SK-N-SH (cell line): ENCODE measurements around the gene LPCAT1. TPM values are rescaled to one million over a fixed set of nuclear protein-coding genes. Genes with fewer than 3 reads are reported as not detected.

Experiments
- CTCF ChIA-PET: fragments of 300-600, 350-600 bp; formaldehyde crosslinking; extraction: SDS; loops from one replicate; lab custom pipeline; 2021; lab: Yijun Ruan, JAX
- POLR2A ChIA-PET: fragments of 350-600 bp; sonication (Branson Sonifier 250); formaldehyde crosslinking; extraction: SDS; loops from one replicate; lab custom pipeline; 2020; ENCODE audit warnings: antibody characterized with exemption, inconsistent platforms; lab: Yijun Ruan, JAX
- DNase-seq: peaks from one replicate; pipeline ENCODE4 v3.0.0; 2012
- H2AFZ ChIP-seq: fragments of 200-600 bp; sonication (generic); 2 replicates; pipeline ENCODE4 v1.8.1; 2016; ENCODE audit warnings: antibody characterized with exemption, mild to moderate bottlenecking, low read depth
- H3F3A ChIP-seq: fragments of 200-600 bp; sonication (generic); replicated peaks from 2 replicates; pipeline ENCODE3; 2016; ENCODE audit warnings: antibody characterized with exemption, mild to moderate bottlenecking; ENCODE audit not compliant: insufficient read depth
- H3K27ac ChIP-seq, 2 experiments: fragments of 200-500 bp in 1 of 2; fragments of 200-600 bp in 1 of 2; sonication (Bioruptor generic) in 1 of 2; sonication (generic), shearing (Covaris generic) in 1 of 2; 2 replicates each; pipeline versions ENCODE4 v1.5.1 to v1.6.1; 2014 to 2016; ENCODE audit warnings: low read depth in 2 of 2, inconsistent platforms in 1 of 2, low read length in 1 of 2, mild to moderate bottlenecking in 1 of 2, mixed read lengths in 1 of 2
- H3K27me3 ChIP-seq: fragments of 200-600 bp; sonication (generic), shearing (Covaris generic); 2 replicates; pipeline ENCODE4 v1.6.1; 2016; ENCODE audit warnings: mixed run types; ENCODE audit not compliant: insufficient read depth
- H3K36me3 ChIP-seq, 2 experiments: fragments of 200-500 bp in 1 of 2; fragments of 200-600 bp in 1 of 2; sonication (Bioruptor generic) in 1 of 2; sonication (generic) in 1 of 2; replicated peaks in 1 of 2; 2 replicates each; pipeline versions ENCODE3 to v1.5.1; 2014 to 2016; ENCODE audit warnings: low read length in 1 of 2, mild to moderate bottlenecking in 1 of 2; ENCODE audit not compliant: insufficient read depth in 2 of 2, control insufficient read depth in 1 of 2
- H3K4me1 ChIP-seq, 2 experiments: fragments of 200-500 bp in 1 of 2; fragments of 200-600 bp in 1 of 2; sonication (Bioruptor generic) in 1 of 2; sonication (generic), shearing (Covaris generic) in 1 of 2; 2 replicates each; pipeline versions ENCODE4 v1.5.1 to v1.6.1; 2014 to 2016; ENCODE audit warnings: low read depth in 1 of 2, low read length in 1 of 2, mixed run types in 1 of 2; ENCODE audit not compliant: insufficient read depth in 2 of 2, control insufficient read depth in 1 of 2
- H3K4me2 ChIP-seq: fragments of 200-600 bp; sonication (generic), shearing (Covaris generic); 2 replicates; pipeline ENCODE4 v1.6.1; 2017; ENCODE audit warnings: mixed run types
- H3K4me3 ChIP-seq, 2 experiments: fragments of 200-500 bp in 1 of 2; fragments of 200-600 bp in 1 of 2; sonication (Bioruptor generic) in 1 of 2; sonication (generic), shearing (Covaris generic) in 1 of 2; 2 replicates each; pipeline versions ENCODE4 v1.5.1 to v1.8.1; 2014 to 2016; ENCODE audit warnings: low read depth in 2 of 2, inconsistent platforms in 1 of 2, low read length in 1 of 2, mild to moderate bottlenecking in 1 of 2, mixed read lengths in 1 of 2, moderate library complexity in 1 of 2
- H3K79me2 ChIP-seq: fragments of 200-600 bp; sonication (generic); 2 replicates; pipeline ENCODE4 v1.8.1; 2017; ENCODE audit warnings: mild to moderate bottlenecking; ENCODE audit not compliant: insufficient read depth
- H3K9ac ChIP-seq: fragments of 200-600 bp; sonication (generic); 2 replicates; pipeline ENCODE4 v1.6.1; 2017; ENCODE audit warnings: mixed run types
- H3K9me2 ChIP-seq: fragments of 200-600 bp; sonication (generic); 2 replicates; pipeline ENCODE4 v1.6.1; 2017; ENCODE audit warnings: mixed run types
- H3K9me3 ChIP-seq: fragments of 200-600 bp; sonication (generic); 2 replicates; pipeline ENCODE4 v1.6.1; 2017; ENCODE audit warnings: mixed run types, mild to moderate bottlenecking, moderate library complexity
- H4K20me1 ChIP-seq: fragments of 200-600 bp; sonication (generic); 2 replicates; pipeline ENCODE4 v1.6.1; 2017; ENCODE audit warnings: mild to moderate bottlenecking, mixed run types; ENCODE audit not compliant: insufficient read depth
- EP300 ChIP-seq, 2 experiments: IDR thresholded peaks; 2 replicates each; pipeline versions ENCODE4 v1.4.0 to v1.6.1; 2012; ENCODE audit warnings: borderline replicate concordance in 1 of 2, low read depth in 1 of 2, low read length in 1 of 2
- FOSL2 ChIP-seq: IDR thresholded peaks from 2 replicates; pipeline ENCODE4 v1.4.0; 2012; ENCODE audit warnings: low read depth, mild to moderate bottlenecking, moderate library complexity, borderline replicate concordance
- FOXJ3 ChIP-seq: sonication (generic); formaldehyde crosslinking; IDR thresholded peaks from 2 replicates; pipeline ENCODE4 v1.5.1; 2020; ENCODE audit warnings: mild to moderate bottlenecking, missing genetic modification reagents
- FOXM1 ChIP-seq: IDR thresholded peaks from 2 replicates; pipeline ENCODE4 v1.4.0; 2012; ENCODE audit warnings: low read depth, mild to moderate bottlenecking
- GATA2 ChIP-seq: sonication (generic); formaldehyde crosslinking; IDR thresholded peaks from 2 replicates; pipeline ENCODE4 v1.5.0; 2020; ENCODE audit warnings: mild to moderate bottlenecking, missing genetic modification reagents
- MXI1 ChIP-seq: IDR thresholded peaks from 2 replicates; pipeline ENCODE4 v1.6.1; 2012; ENCODE audit warnings: mild to moderate bottlenecking, low read depth, low read length, improper control_type of control experiment
- NRF1 ChIP-seq: IDR thresholded peaks from 2 replicates; pipeline ENCODE4 v1.6.1; 2012; ENCODE audit warnings: low read depth, mild to moderate bottlenecking, low read length
- PBX3 ChIP-seq: IDR thresholded peaks from 2 replicates; pipeline ENCODE4; 2012
- RCOR1 ChIP-seq: fragments of 150-350 bp; IDR thresholded peaks from 2 replicates; pipeline ENCODE4 v1.6.1; 2017; ENCODE audit warnings: antibody characterized with exemption, low read length
- RFX5 ChIP-seq: IDR thresholded peaks from 2 replicates; pipeline ENCODE4 v1.6.1; 2012; ENCODE audit warnings: mild to moderate bottlenecking, improper control_type of control experiment, low read length
- TCF12 ChIP-seq: IDR thresholded peaks from 2 replicates; pipeline ENCODE4 v1.4.0; 2012
- TEAD4 ChIP-seq: IDR thresholded peaks from 2 replicates; pipeline ENCODE4 v1.4.0; 2012; ENCODE audit warnings: mild to moderate bottlenecking, borderline replicate concordance; ENCODE audit not compliant: insufficient read depth
- USF1 ChIP-seq: IDR thresholded peaks from 2 replicates; pipeline ENCODE4 v1.4.0; 2012; ENCODE audit warnings: low read depth, borderline replicate concordance
- WGBS: methylation state at CpG from one replicate; pipeline ENCODE4 v1.1.6; 2017; ENCODE audit warnings: low lambda C conversion rate; 5-methylcytosine and 5-hydroxymethylcytosine counted together
- polyA plus RNA-seq, 3 experiments: library from polyadenylated mRNA; depleted of rRNA; stranded (reverse); fragments of >200 nt; gene quantifications; 2 replicates each; pipeline ENCODE4 v1.2.3, GENCODE V29; 2012
- TF ChIP-seq, protein P1 (sequence below): IDR thresholded peaks from 2 replicates; pipeline ENCODE4 v1.4.0; 2012; ENCODE audit warnings: low read depth, borderline replicate concordance

The LPCAT1 gene
- polyA plus RNA-seq, 1 of the 3 experiments (the other 2 are of a cell fraction) = 42.3 TPM

DNA sequence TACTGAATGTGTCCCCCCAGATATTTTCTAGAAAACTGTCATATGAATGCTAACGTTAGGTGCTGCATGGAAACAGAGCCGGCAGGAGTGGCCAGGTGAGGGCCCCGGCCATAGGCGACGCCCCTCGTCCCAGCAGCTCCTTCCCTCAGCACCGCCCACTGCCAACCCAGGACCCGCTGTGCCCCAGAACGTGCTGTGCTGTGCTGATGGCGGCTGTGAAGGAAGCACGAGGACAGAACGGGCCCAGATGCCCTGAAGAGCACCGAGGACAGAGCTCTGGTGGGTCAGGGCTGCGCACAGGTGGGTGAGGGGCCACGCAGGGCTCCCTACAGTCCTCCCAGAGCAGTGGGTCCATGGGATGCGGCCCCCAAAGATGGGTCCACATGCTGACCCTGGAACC is 30.3 kb downstream of the LPCAT1 start:
- no peak for DNase-seq
- peaks cover 10% of the 10 kb centered on the region for H3F3A ChIP-seq
- H3K4me1 ChIP-seq = peaks cover 3 to 5% of the 10 kb centered on the region in 2 experiments; a peak in 2 of 4 replicates
- POLR2A ChIA-PET = no interaction called here
- TF ChIP-seq, protein P1, sequence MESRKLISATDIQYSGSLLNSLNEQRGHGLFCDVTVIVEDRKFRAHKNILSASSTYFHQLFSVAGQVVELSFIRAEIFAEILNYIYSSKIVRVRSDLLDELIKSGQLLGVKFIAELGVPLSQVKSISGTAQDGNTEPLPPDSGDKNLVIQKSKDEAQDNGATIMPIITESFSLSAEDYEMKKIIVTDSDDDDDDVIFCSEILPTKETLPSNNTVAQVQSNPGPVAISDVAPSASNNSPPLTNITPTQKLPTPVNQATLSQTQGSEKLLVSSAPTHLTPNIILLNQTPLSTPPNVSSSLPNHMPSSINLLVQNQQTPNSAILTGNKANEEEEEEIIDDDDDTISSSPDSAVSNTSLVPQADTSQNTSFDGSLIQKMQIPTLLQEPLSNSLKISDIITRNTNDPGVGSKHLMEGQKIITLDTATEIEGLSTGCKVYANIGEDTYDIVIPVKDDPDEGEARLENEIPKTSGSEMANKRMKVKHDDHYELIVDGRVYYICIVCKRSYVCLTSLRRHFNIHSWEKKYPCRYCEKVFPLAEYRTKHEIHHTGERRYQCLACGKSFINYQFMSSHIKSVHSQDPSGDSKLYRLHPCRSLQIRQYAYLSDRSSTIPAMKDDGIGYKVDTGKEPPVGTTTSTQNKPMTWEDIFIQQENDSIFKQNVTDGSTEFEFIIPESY = no peak
- TF ChIP-seq MXI1 (no peak), RFX5 (no peak), TEAD4 (no peak), USF1 (no peak), NRF1 (no peak), PBX3 (no peak), GATA2 (CRISPR knock-in tag) (no peak), FOSL2 (no peak), FOXM1 (no peak), FOXJ3 (CRISPR knock-in tag) (no peak), RCOR1 (no peak), EP300 (IDR thresholded peaks at IDR 0.05; ENCODE audit: borderline replicate concordance in 1 of 2, low read depth in 1 of 2, low read length in 1 of 2) (no peak), TCF12 (no peak)
- TF ChIP-seq, all 33 proteins: peak for 0
- Histone ChIP-seq H3K79me2 (peaks cover 4% of the 10 kb centered on the region; the same call in 1 of the 2 replicates), H3K36me3 (peaks cover 4 to 42% of the 10 kb centered on the region in 2 experiments), H2AFZ (no peak overlapping the region), H4K20me1 (peaks cover 22% of the 10 kb centered on the region), H3K27me3 (no peaks in the 10 kb centered on the region), H3K27ac (no peak overlapping the region), H3K4me2 (no peak overlapping the region), H3K9ac (no peak overlapping the region), H3K9me2 (no peaks in the 10 kb centered on the region), H3K9me3 (no peaks in the 10 kb centered on the region), H3K4me3 (no peak overlapping the region)
- CTCF ChIA-PET = interaction anchor here (2.1 kb wide), 1 partner anchor 14 kb away, joined by 10 read pairs; no protein-coding TSS in a partner anchor
- WGBS = 96% methylated on average over 14 of the region's 16 CpGs

DNA sequence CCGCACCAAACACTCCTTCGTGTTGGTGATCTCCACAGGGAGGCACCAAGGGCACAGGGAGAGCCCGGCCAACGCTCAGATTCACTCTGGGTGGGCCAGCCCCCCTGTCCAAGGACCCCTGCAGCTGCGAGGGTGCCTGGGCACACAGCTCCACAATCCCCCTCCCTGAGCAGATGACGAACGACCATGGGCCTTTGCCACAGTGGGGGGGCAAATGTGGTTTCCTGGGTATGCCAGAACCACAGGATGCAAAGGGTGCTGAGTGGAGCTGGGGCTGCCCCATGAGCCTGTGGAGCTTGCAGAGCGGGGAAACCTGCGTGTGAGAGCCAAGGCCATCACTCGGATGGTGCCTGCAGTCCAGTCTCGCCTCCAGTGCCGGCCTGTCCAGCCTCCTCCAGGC is 31.0 kb downstream of the LPCAT1 start:
- ChIA-PET POLR2A (no interaction called here), CTCF (interaction anchor here (1.1 to 2.1 kb wide), 3 partner anchors 13 to 483 kb away, joined by 3 to 10 read pairs (median 8); no protein-coding TSS in a partner anchor)
- Histone ChIP-seq H4K20me1 (peaks cover 18% of the 10 kb centered on the region), H3K27ac (no peak overlapping the region), H3K27me3 (no peaks in the 10 kb centered on the region), H3K9me3 (no peaks in the 10 kb centered on the region), H3K4me1 (peaks cover 3 to 5% of the 10 kb centered on the region in 2 experiments; a peak in 2 of 4 replicates), H3K36me3 (peaks cover 4 to 47% of the 10 kb centered on the region in 2 experiments), H2AFZ (no peak overlapping the region), H3K79me2 (peaks cover 3% of the 10 kb centered on the region; the same call in 1 of the 2 replicates), H3K9ac (no peak overlapping the region), H3K9me2 (no peaks in the 10 kb centered on the region), H3K4me3 (no peak overlapping the region), H3K4me2 (no peak overlapping the region), H3F3A (peaks cover 10% of the 10 kb centered on the region)
- WGBS = 98% methylated on average over 7 of the region's 12 CpGs
- TF ChIP-seq TEAD4 = no peak
- TF ChIP-seq, protein P1 = no peak
- no peak for DNase-seq
